Astrocyte of the cerebellum (primary cell): ENCODE measurements around the gene RECQL.

Source experiments
- DNase-seq: peaks from one replicate; pipeline ENCODE4 v3.0.0-alpha.2; 2011; ENCODE audit warnings: low read depth
- H3K4me3 ChIP-seq: 2 replicates; pipeline ENCODE4 v1.5.1; 2011; ENCODE audit warnings: mild to moderate bottlenecking, low read depth, low read length, moderate library complexity
- in situ Hi-C: cut with HindIII; loops from 2 replicates; pipeline ENCODE4 v1.10.0; 2017; ENCODE audit warnings: low sequenced_read_pairs
- TF ChIP-seq, protein P1 (sequence below): IDR thresholded peaks from 2 replicates; pipeline ENCODE4 v1.5.1; 2012; ENCODE audit warnings: low read length, low read depth, moderate library complexity, mild to moderate bottlenecking; ENCODE audit errors: missing control alignments

The RECQL gene

GRCh38 chr12:21541773-21542172, 40.3 kb upstream of the RECQL start:
- in situ Hi-C loops: no loop called here
- no peak overlapping the region for H3K4me3 ChIP-seq
- DNase-seq: no peak
- TF ChIP-seq, protein P1, sequence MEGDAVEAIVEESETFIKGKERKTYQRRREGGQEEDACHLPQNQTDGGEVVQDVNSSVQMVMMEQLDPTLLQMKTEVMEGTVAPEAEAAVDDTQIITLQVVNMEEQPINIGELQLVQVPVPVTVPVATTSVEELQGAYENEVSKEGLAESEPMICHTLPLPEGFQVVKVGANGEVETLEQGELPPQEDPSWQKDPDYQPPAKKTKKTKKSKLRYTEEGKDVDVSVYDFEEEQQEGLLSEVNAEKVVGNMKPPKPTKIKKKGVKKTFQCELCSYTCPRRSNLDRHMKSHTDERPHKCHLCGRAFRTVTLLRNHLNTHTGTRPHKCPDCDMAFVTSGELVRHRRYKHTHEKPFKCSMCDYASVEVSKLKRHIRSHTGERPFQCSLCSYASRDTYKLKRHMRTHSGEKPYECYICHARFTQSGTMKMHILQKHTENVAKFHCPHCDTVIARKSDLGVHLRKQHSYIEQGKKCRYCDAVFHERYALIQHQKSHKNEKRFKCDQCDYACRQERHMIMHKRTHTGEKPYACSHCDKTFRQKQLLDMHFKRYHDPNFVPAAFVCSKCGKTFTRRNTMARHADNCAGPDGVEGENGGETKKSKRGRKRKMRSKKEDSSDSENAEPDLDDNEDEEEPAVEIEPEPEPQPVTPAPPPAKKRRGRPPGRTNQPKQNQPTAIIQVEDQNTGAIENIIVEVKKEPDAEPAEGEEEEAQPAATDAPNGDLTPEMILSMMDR: no peak

DNA sequence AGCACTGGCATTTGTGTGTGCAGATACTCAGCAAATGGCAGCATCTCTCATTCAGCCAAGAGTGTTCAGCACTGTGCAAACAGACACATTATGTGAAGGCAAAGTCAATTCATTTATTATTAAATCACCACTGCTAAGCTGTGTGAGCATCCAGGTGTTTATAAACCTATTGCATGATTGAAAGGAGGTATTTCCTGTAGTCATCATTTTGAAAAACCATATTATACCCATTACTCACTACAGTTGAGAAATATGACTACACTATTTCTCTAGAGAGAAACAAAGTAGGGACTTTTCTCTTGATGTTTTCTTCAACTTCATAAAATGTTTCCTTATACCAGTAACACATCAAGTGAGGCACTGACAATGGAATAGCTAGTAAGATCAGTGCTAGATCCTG, 38.4 kb upstream of the RECQL start:
- H3K4me3 ChIP-seq: no peak overlapping the region
- TF ChIP-seq, protein P1: no peak
- in situ Hi-C loops: no loop called here
- no peak for DNase-seq

DNA sequence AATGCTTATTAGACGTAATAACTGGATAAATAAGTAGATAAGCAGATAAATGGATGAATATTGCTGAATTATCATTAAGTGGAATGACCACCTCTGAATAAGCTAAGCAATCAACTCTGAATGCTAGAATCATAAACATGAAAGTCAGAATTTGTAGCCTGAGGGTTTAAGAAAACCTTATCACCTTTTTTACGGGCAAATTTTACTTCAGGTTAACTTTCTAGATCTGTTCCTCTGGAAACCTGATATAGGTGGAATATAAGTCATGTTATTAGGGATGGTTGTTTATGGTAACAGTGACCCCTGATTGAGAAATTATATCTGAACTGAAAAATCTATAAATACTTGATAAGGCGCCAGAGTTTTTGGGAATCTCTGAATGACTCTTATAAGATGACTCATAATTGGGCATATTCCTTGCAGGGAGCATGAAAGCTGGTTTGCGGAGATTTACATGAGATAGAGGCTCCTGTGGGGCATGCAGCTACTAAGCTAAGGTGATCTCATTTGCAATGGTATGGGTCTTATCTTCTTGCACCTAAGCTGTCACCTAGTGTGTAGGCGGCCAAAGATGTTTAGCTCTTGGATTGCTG, 36.7 kb upstream of the RECQL start:
- no peak for DNase-seq
- H3K4me3 ChIP-seq: no peak overlapping the region
- TF ChIP-seq, protein P1: no peak
- in situ Hi-C loops: no loop called here

DNA sequence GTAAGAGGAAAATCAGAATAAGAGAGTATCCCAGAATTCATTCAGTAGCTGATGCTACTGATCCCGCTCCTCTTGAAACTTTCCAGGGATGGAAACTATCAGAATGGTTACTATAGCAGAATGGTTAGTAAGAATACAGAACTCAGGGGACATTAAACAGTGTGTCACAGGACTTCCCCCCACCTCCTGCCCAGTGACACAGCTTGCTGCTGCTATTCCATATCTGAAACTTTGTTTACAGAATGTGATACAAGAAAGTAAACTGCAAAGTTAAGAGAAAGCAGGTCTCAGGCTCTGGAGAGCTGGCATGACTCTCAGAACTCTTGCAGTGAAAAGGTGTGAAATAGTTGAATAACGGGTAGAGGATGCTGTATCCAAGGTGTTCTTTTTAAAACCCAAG, 28.0 kb upstream of the RECQL start:
- H3K4me3 ChIP-seq: no peak overlapping the region
- DNase-seq: no peak
- in situ Hi-C loops: no loop called here
- TF ChIP-seq, protein P1: no peak

DNA sequence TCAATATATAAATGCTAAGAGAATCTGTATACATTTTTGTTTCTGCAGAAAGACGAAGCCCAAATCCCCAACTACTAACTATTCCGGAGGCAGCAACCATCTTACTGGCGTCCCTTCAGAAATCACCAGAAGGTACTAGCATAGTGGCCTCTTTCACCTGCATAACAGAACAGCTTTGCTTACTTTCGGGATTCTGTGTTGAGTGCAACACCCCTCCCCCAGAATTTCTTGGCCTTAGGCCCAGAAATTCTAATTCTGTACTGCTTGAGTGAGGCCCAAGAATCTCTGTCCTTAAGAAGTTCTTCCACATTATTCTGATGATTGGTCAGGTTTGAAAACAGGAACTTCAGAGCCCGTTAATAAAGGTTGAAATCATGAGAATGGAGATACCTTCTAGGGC, 27.5 kb upstream of the RECQL start:
- TF ChIP-seq, protein P1: no peak
- in situ Hi-C loops: no loop called here
- no peak overlapping the region for H3K4me3 ChIP-seq
- DNase-seq: peak; percentile 4

GRCh38 chr12:21527451-21528180, 26.2 kb upstream of the RECQL start:
- DNase-seq: no peak
- TF ChIP-seq, protein P1: no peak
- peak overlapping the region; percentile 63 for H3K4me3 ChIP-seq
- in situ Hi-C loops: no loop called here
